ENCODE results near the gene GDF10. TPM values are rescaled to one million over a fixed set of nuclear protein-coding genes. Genes with fewer than 3 reads are reported as not detected.

The GDF10 gene
- total and polyA plus RNA-seq, 2 of the 8 experiments (the other 6 are each of a cell fraction or from before 2014, with no cell fraction given): 0.19 to 0.32 TPM

- Histone ChIP-seq H3K79me1 (ENCODE audit: low read depth, low read length) (no peaks in the 10 kb centered on the region), H3K18ac (ENCODE audit: extremely low read depth, low read length) (no peak overlapping the region), H3K9me3 (ENCODE audit: insufficient read depth in 2 of 2, low read depth in 1 of 2, low read length in 1 of 2) (no peaks in the 10 kb centered on the region), H3K23me2 (ENCODE audit: low read depth, low read length) (no peaks in the 10 kb centered on the region), H3K27ac (ENCODE audit: low read depth, low read length) (no peak overlapping the region), H3K4me2 (ENCODE audit: insufficient read depth in 1 of 2, low read depth in 2 of 2, low read length in 2 of 2) (no peak overlapping the region), H3K14ac (ENCODE audit: insufficient read length) (no peak overlapping the region), H2BK15ac (ENCODE audit: low read length) (no peak overlapping the region), H4K8ac (ENCODE audit: extremely low read depth, insufficient read depth, low read length) (no peak overlapping the region), H4K91ac (replicated peaks; ENCODE audit: insufficient read length, low read length) (no peak overlapping the region), H3K36me3 (ENCODE audit: control insufficient read depth in 2 of 4, insufficient read depth in 4 of 4, low read length in 3 of 4) (no peaks in the 10 kb centered on the region), H2BK120ac (replicated peaks; ENCODE audit: low read depth, low read length) (no peak overlapping the region), H4K5ac (ENCODE audit: insufficient read length, low read depth, low read length) (no peak overlapping the region), H2BK20ac (ENCODE audit: low read length) (no peak overlapping the region), H4K20me1 (replicated peaks in 1 of 2; ENCODE audit: control insufficient read depth in 1 of 2, insufficient read depth in 2 of 2, low read length in 2 of 2) (no peaks in the 10 kb centered on the region), H3K9ac (replicated peaks in 1 of 4; ENCODE audit: extremely low read depth in 1 of 4, low read depth in 3 of 4, low read length in 3 of 4) (no peak overlapping the region), H2BK12ac (ENCODE audit: low read depth, low read length) (no peak overlapping the region), H3K56ac (replicated peaks; ENCODE audit: insufficient read length, low read depth, low read length) (no peak overlapping the region), H3K4me1 (replicated peaks in 1 of 4; ENCODE audit: control insufficient read depth in 3 of 4, insufficient read depth in 4 of 4, low read length in 3 of 4) (no peaks in the 10 kb centered on the region), H3K4me3 (ENCODE audit: extremely low read depth in 1 of 4, insufficient read depth in 2 of 4, low read depth in 3 of 4, low read length in 4 of 4) (no peak overlapping the region), H2BK5ac (ENCODE audit: low read depth, low read length) (no peak overlapping the region), H2AFZ (ENCODE audit: low read length) (no peak overlapping the region), H3K4ac (replicated peaks; ENCODE audit: insufficient read length, low read depth, low read length) (no peak overlapping the region), H3K27me3 (replicated peaks in 1 of 4; ENCODE audit: control insufficient read depth in 3 of 4, extremely low read depth in 1 of 4, insufficient read depth in 3 of 4, low read length in 3 of 4) (0 out of 7 replicates have a peak, but pooled peaks cover 0 to 3% (median 0%) of the 10 kb centered on the region in 4 experiments), H3K79me2 (ENCODE audit: control insufficient read depth in 1 of 2, insufficient read depth in 2 of 2, low read length in 2 of 2) (no peaks in the 10 kb centered on the region), H3K23ac (ENCODE audit: insufficient read length) (no peak overlapping the region), H2AK5ac (ENCODE audit: low read depth, low read length) (no peak overlapping the region)
- POLR2A ChIA-PET (ENCODE audit: partially characterized antibody): no interaction called here
- FAIRE-seq (no peak), DNase-seq (ENCODE audit: low read depth in 1 of 2, low spot score in 2 of 2) (peak in 1 of 2 experiments; percentile 20)
- CTCF ChIA-PET (ENCODE audit: partially characterized antibody): interaction anchor here (0.6 to 1.2 kb wide), 4 partner anchors 9 to 59 kb away, joined by 3 read pairs; no protein-coding TSS in a partner anchor
- 90% methylated on average over 10 of the region's 10 CpGs; no CpG with 5 or more reads in 1 of the 2 experiments for WGBS, 2 experiments (ENCODE audit: extremely low coverage in 1 of 2, insufficient coverage in 1 of 2, insufficient read length in 1 of 2, insufficient replicate concordance in 2 of 2, low coverage in 1 of 2, low lambda C conversion rate in 2 of 2, missing lambda C conversion rate in 1 of 2)
- TF ChIP-seq SIX5 (IDR thresholded peaks at IDR 0.05; ENCODE audit: low read depth, low read length) (no peak), NRF1 (IDR thresholded peaks at IDR 0.05; ENCODE audit: low read depth, low read length) (no peak), BCL11A (IDR thresholded peaks at IDR 0.05; ENCODE audit: low read depth in 2 of 2, low read length in 2 of 2) (no peak), POU5F1 (IDR thresholded peaks at IDR 0.05; ENCODE audit: low read depth, low read length) (no peak), JUND (IDR thresholded peaks at IDR 0.05; ENCODE audit: low read length) (no peak), RBBP5 (IDR thresholded peaks at IDR 0.05; ENCODE audit: borderline replicate concordance, low read depth, low read length) (no peak), SRF (IDR thresholded peaks at IDR 0.05; ENCODE audit: low read depth, low read length) (no peak), CTBP2 (IDR thresholded peaks at IDR 0.05; ENCODE audit: borderline replicate concordance, insufficient read depth, insufficient read length, low read length) (no peak)
- TF ChIP-seq, protein P1, sequence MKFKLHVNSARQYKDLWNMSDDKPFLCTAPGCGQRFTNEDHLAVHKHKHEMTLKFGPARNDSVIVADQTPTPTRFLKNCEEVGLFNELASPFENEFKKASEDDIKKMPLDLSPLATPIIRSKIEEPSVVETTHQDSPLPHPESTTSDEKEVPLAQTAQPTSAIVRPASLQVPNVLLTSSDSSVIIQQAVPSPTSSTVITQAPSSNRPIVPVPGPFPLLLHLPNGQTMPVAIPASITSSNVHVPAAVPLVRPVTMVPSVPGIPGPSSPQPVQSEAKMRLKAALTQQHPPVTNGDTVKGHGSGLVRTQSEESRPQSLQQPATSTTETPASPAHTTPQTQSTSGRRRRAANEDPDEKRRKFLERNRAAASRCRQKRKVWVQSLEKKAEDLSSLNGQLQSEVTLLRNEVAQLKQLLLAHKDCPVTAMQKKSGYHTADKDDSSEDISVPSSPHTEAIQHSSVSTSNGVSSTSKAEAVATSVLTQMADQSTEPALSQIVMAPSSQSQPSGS (IDR thresholded peaks at IDR 0.05; ENCODE audit: low read length): no peak
Measured at GRCh38 chr10:47255033-47255813, 44.8 kb upstream of the GDF10 start.
